GM18858 (cell line): ENCODE results near the gene SYS1.

Experiments
- ATAC-seq: cut with Tn5 transposase; IDR thresholded peaks from one replicate; pipeline ENCODE4 v1.9.1; 2021; ENCODE audit not compliant: unreplicated experiment

The SYS1 gene

DNA sequence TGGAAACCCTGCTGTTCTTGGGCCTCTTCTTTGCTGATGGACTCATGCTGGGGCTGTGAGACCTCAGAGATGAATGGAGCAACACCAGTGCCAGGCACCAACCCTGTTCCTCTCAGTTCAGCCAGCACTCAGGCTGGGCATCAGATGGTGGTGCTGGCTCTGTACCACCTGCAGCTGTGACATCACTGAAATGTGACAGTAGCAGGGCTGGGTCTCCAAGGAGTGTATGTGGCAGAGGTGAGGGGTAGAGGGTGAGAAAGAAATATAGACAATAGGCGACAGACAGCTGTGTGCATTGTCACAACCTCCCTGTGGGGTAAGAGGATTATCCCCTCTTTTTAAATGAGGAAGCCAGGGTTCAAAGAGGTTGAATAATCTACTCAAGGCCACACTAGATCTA is 15.2 kb downstream of the SYS1 start, which contains the start of gene TP53TG5:
Gene TP53TG5 (minus strand): TSS at position 135 of the 400 bp plus-strand sequence. CDS start 89 bp downstream, at position 46.
- ATAC-seq, result no peak

- ATAC-seq, result no peak
Measured at GRCh38 chr20:45387274-45387673, 24.3 kb downstream of the SYS1 start.

DNA sequence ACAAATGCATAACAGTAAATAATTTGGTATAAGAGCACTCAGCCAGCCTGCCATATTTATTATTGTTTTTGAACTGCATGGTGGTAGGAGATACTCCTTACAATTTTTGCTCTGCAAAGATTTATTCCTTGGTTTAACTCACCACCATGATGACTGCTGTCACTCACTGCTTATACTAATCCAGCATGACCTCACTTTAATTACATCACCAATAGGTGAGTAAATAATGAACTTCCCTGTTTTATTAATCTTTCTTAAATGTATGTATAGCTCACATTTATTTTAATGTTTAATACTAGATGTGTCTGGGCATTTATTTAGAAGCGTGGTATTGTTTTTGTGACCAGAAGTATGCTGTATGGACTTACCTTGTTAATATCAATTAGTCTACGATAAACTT is 28.0 kb downstream of the SYS1 start:
- no peak for ATAC-seq

DNA sequence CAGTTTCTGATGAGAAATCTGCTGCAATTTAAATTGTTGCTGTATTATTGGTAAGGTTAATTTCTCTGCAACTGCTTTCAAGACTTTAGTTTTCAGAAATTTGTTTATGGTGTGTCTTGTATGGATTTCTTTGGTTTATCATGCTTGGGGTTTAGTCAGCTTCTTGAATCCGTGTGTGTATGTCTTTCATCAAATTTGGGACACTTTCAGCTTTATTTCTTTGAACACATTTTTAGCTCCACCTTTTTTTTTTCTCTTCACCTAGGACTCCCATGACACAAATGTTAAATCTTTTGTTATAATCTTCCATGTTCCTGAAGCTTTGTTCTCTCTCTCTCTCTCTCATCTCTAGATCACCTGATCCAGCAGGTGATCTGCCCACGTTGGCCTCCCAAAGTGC is 28.6 kb downstream of the SYS1 start:
- ATAC-seq, result no peak

GRCh38 chr20:45392733-45393132 is 29.8 kb downstream of the SYS1 start:
- no peak for ATAC-seq

- ATAC-seq, result no peak
Measured at GRCh38 chr20:45394221-45395113, 31.5 kb downstream of the SYS1 start.

GRCh38 chr20:45395114-45395415 is 32.1 kb downstream of the SYS1 start:
- ATAC-seq, result no peak

GRCh38 chr20:45399018-45399417 is 36.1 kb downstream of the SYS1 start:
- no peak for ATAC-seq

DNA sequence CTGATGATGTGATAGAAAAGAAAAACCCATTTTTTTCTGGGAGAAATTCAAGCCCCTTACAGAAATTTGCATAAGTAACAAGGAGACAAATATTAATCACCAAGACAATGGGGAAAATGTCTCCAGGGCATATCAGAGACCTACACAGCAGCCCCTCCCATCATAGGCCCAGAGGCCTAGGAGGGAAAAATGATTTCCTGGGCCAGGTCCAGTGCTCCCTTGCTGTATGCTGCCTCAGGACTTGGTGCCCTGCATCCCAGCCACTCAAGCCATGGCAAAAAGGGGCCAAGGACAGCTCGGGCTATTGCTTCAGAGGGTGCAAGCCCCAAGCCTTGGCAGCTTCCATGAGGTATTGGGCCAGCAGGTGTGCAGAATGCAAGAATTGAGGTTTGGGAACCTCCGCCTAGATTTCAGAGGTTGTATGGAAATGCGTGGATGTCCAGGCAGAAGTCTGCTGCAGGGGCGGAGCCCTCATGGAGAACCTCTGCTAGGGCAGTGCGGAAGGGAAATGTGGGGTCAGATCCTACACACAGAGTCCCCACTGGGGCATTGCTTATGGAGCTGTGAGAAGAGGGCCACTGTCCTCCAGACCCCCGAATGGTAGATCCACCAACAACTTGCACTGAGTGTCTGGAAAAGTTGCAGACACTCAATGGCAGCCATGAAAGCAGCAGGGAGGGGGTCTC is 37.5 kb downstream of the SYS1 start:
- ATAC-seq, result no peak

DNA sequence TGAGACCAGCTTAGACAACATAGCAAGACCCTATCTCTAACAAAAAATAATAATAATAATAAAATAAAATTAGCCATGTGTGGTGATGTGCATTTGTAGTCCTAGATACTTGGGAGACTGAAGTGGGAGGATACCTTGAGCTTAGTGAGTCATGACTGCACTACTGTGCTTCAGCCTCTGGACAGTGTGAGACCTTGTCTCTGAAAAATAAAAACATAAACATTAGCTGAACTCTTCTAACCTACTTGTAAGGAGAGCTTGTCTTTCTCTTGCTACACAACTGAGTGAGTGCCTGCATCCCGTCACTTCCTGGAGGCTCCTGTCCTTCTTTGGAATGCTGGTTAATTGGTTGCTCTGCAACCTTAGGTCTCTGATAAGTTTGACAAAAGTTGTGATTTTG is 40.0 kb downstream of the SYS1 start:
- no peak for ATAC-seq

- ATAC-seq, result no peak
Measured at GRCh38 chr20:45404438-45404837, 41.5 kb downstream of the SYS1 start.

DNA sequence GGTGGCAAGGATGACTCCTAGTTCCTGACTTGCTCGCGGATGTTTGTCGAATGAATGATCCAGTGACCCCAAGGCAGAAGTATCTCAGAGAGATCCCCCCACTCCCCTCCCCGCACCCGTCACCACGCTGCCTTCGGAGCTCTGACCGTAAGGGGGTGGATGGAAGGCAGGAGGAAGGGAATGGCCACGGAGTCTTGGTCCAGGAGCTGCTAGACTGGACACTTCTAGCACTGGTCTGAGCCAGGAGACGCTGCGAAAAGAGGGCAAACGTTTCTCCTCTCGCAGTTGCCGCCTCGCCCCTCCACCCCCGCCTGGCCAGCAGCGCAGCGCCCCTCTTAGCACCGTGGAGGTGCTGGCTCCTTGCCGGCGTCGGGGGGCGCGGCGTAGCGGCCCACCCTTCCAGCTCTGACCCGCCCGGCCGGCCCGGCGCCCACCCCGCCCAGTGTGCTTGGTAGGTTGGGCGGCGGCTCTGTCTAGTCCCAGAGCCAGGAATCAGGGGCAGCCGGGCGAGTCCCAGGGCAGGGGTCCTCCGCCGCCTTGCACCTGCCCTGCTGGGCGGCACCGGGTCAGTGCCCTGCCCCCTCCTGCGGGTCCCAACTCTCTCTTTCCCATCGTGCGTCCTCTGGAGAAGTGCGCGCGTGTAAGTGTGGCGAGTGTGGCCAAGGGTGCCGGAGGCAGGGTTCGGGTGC is 42.8 kb downstream of the SYS1 start:
- no peak for ATAC-seq

GRCh38 chr20:45406260-45407066 is 43.5 kb downstream of the SYS1 start:
- no peak for ATAC-seq

GRCh38 chr20:45407067-45407745 is 44.2 kb downstream of the SYS1 start:
- ATAC-seq, result no peak

DNA sequence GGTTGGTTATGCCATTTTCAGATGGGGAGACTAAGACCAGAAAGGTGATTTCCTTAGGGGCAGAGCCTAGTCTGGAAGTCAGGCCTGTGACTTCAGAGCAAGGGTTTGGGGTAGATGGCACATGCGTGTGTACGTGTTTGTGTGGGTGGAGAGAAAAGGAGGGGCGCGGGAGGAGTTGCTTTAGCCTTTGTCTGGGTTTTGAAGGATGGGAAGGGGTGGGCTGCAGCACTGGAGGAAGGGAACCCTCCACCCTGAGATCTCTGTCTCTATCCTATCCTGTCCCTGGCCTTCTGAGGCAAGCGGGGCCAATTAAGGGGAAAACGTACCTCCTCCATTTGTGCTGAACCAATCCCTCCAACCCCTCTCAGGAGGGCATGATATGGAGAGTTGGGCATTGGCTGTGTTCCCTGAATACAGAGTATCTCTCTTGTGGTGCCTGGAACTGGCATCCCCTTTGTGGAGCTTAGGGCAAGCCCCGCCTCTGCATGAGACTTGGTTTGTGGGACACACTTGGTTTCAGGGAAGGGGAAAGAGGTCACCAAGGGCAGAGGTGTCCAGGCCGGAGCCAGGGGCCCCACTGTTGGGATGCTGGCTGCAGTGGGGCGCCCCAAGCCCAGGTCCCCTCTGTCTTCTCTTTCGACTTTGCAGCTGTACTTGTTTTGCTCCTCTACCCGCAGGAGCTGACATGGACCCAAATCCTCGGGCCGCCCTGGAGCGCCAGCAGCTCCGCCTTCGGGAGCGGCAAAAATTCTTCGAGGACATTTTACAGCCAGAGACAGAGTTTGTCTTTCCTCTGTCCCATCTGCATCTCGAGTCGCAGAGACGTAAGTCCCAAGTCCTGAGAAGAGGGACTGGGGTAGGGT is 45.1 kb downstream of the SYS1 start, which contains the start of gene DBNDD2:
Gene DBNDD2 (plus strand): TSS at position 507 of the 863 bp plus-strand sequence. CDS start 179 bp downstream, at position 686.
- ATAC-seq, result no peak

DNA sequence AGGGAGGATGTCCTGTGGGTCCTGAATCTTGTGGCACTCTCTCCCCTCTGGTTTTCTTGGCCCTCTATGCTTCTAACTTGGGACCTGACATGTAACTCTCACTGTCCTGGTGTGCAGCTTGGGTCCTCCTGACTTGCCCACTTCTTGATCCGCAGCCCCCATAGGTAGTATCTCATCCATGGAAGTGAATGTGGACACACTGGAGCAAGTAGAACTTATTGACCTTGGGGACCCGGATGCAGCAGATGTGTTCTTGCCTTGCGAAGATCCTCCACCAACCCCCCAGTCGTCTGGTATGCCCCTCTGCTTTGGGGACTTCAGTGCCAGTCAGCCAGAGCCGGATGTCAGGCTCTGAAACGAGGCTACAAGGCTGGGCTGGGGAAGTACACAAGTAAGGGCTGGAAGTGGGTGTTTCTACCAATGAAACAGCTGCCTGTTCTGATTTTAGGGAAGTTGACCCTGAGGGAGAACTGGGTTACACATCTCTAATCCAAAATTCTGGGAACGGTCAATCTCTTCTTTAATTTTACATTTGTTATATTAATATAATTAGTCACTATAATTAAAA is 45.8 kb downstream of the SYS1 start:
- ATAC-seq, result no peak

- ATAC-seq, result no peak
Measured at GRCh38 chr20:45409521-45410272, 46.7 kb downstream of the SYS1 start.

DNA sequence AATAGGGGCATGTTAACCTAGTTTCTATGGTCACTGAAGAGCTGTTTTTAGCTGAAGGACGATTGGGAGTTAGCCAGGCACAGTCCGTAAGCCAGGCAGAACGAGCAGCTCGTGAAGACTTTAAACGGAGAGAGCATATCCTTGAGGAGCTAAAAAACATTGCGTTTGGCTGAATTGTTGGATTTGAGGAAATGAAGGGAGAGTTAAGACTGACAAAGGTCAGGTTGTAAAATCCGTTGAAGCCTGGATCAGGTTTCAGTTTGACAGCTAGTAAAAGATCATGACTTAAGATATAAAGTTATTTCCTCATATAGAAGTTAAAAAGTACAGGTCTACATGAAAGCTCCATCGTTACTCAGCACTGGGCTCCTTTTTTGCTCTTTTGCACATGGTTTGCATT is 47.9 kb downstream of the SYS1 start:
- no peak for ATAC-seq
